Measurements from ENCODE around the gene CRK.

- TF ChIP-seq CTCF (IDR thresholded peaks at IDR 0.05) (no peak), POLR2A (IDR thresholded peaks at IDR 0.05) (no peak)
Measured at GRCh38 chr17:1478418-1478817, 22.4 kb upstream of the CRK start.
